HepG2 (cell line): ENCODE measurements around the gene PTPRM. TPM values are rescaled to one million over a fixed set of nuclear protein-coding genes. Genes with fewer than 3 reads are reported as not detected.

Experiments used
- ATAC-seq: fragments of 200-7000 bp; cut with Tn5 transposase; 3 replicates; pipeline ENCODE4 v1.9.1; 2020; ENCODE audit warnings: mild to moderate bottlenecking, moderate library complexity
- BruUV-seq: library from RNA; stranded (reverse); fragments of 400-500 nt; replicated peaks from 2 replicates; lab custom pipeline; 2021; lab: Mats Ljungman, UMichigan
- CTCF ChIA-PET: fragments of 300-600 bp; formaldehyde crosslinking; extraction: SDS; loops from one replicate; lab custom pipeline; 2021; ENCODE audit warnings: low total read pairs, inconsistent platforms, low intra/inter-chr PET ratio; lab: Yijun Ruan, JAX
- POLR2A ChIA-PET: fragments of 350-600 bp; sonication (Branson Sonifier 250); formaldehyde crosslinking; loops from one replicate; lab custom pipeline; 2020; ENCODE audit warnings: antibody characterized with exemption, inconsistent platforms; lab: Yijun Ruan, JAX
- DNase-seq: peaks from one replicate; pipeline ENCODE4 v3.0.0-alpha.2; 2015; ENCODE audit warnings: low spot score
- FAIRE-seq: peaks from 3 replicates; lab custom pipeline; 2011; peaks lifted over from hg19 to GRCh38; lab: Jason Lieb, UNC
- H2AFZ ChIP-seq: one replicate; pipeline ENCODE4 v1.6.1; 2011; ENCODE audit warnings: low read length, inconsistent platforms
- H3K27ac ChIP-seq: fragments of 300-600 bp; 3 replicates; pipeline ENCODE4 v1.8.0; 2011; ENCODE audit warnings: mixed run types, mild to moderate bottlenecking, mixed read lengths, low read length, inconsistent platforms; ENCODE audit not compliant: insufficient read depth; ENCODE audit errors: extremely low read length
- H3K27me3 ChIP-seq, 2 experiments: fragments of 200-600 bp in 1 of 2; 2 replicates in 1 of 2; 3 replicates in 1 of 2; pipeline versions ENCODE4 v1.6.0 to v1.8.0; 2011; ENCODE audit warnings: low read length in 2 of 2, mild to moderate bottlenecking in 2 of 2, moderate library complexity in 2 of 2, inconsistent platforms in 1 of 2; ENCODE audit not compliant: insufficient read depth in 2 of 2, control insufficient read depth in 1 of 2
- H3K36me3 ChIP-seq, 2 experiments: fragments of 200-600 bp in 1 of 2; replicated peaks in 1 of 2; 2 replicates in 1 of 2; 3 replicates in 1 of 2; pipeline versions ENCODE4 v1.5.1 to v1.8.0; 2011; ENCODE audit warnings: low read length in 2 of 2, inconsistent platforms in 1 of 2; ENCODE audit not compliant: insufficient read depth in 2 of 2, control insufficient read depth in 1 of 2
- H3K4me1 ChIP-seq: 2 replicates; pipeline ENCODE4 v1.5.1; 2012; ENCODE audit warnings: low read length, inconsistent platforms; ENCODE audit not compliant: insufficient read depth
- H3K4me2 ChIP-seq: 2 replicates; pipeline ENCODE4 v1.6.0; 2011; ENCODE audit warnings: low read depth, low read length, inconsistent platforms
- H3K4me3 ChIP-seq, 3 experiments: fragments of 200-600 bp in 1 of 3; sonication (generic), shearing (Covaris generic) in 1 of 3; replicated peaks in 1 of 3; 2 replicates each; pipeline ENCODE4 v1.5.1; 2011 to 2016; ENCODE audit warnings: low read length in 3 of 3, inconsistent platforms in 2 of 3, low read depth in 2 of 3, mild to moderate bottlenecking in 2 of 3, control low read depth in 1 of 3, mixed read lengths in 1 of 3; ENCODE audit not compliant: insufficient read depth in 1 of 3
- H3K79me2 ChIP-seq: one replicate; pipeline ENCODE4 v1.6.1; 2011; ENCODE audit warnings: low read length, inconsistent platforms; ENCODE audit not compliant: insufficient read depth
- H3K9ac ChIP-seq: 2 replicates; pipeline ENCODE4 v1.6.0; 2011; ENCODE audit warnings: mild to moderate bottlenecking, low read depth, low read length, inconsistent platforms; ENCODE audit not compliant: insufficient read depth
- H3K9me3 ChIP-seq: 2 replicates; pipeline ENCODE4 v1.5.1; 2012; ENCODE audit warnings: mild to moderate bottlenecking, low read length
- H4K20me1 ChIP-seq: 2 replicates; pipeline ENCODE4 v1.6.0; 2011; ENCODE audit warnings: inconsistent platforms, mild to moderate bottlenecking, low read length, moderate library complexity; ENCODE audit not compliant: insufficient read depth
- BRCA1 ChIP-seq: sonication (generic); formaldehyde crosslinking; IDR thresholded peaks from 2 replicates; pipeline ENCODE4 v1.4.0; 2020; ENCODE audit warnings: missing genetic modification reagents
- EHMT2 ChIP-seq: fragments of 200-600 bp; sonication (generic); IDR thresholded peaks from 2 replicates; pipeline ENCODE4 v1.7.0; 2017; ENCODE audit warnings: antibody characterized with exemption, low read depth, low read length, borderline replicate concordance
- MLX ChIP-seq: IDR thresholded peaks from 2 replicates; pipeline ENCODE4 v1.6.1; 2016
- MLXIP ChIP-seq: sonication (generic); formaldehyde crosslinking; IDR thresholded peaks from 2 replicates; pipeline ENCODE4 v1.9.0; 2021; ENCODE audit warnings: missing genetic modification reagents, borderline replicate concordance
- NBN ChIP-seq: fragments of 450-650 bp; conservative IDR thresholded peaks from 2 replicates; pipeline ENCODE4 v1.6.1; 2017
- TBL1XR1 ChIP-seq: fragments of 150-350 bp; IDR thresholded peaks from 2 replicates; pipeline ENCODE4 v1.6.1; 2014; ENCODE audit warnings: borderline replicate concordance, low read length; ENCODE audit not compliant: partially characterized antibody
- USF2 ChIP-seq, 2 experiments: sonication (generic) in 1 of 2; formaldehyde crosslinking in 1 of 2; IDR thresholded peaks; 2 replicates each; pipeline versions ENCODE4 v1.5.1 to v1.6.1; 2011 to 2020; ENCODE audit warnings: borderline replicate concordance in 1 of 2, low read depth in 1 of 2, low read length in 1 of 2, mild to moderate bottlenecking in 1 of 2, missing genetic modification reagents in 1 of 2, moderate library complexity in 1 of 2
- ZC3H13 ChIP-seq: sonication (generic); formaldehyde crosslinking; IDR thresholded peaks from 2 replicates; pipeline ENCODE4 v1.8.1; 2023; ENCODE audit warnings: mild to moderate bottlenecking, missing genetic modification reagents, moderate library complexity
- ZNF280D ChIP-seq: sonication (generic); formaldehyde crosslinking; IDR thresholded peaks from 2 replicates; pipeline ENCODE4 v1.5.1; 2020; ENCODE audit warnings: mild to moderate bottlenecking, missing genetic modification reagents
- WGBS: methylation state at CpG from one replicate; pipeline ENCODE4 v1.1.6; 2017; ENCODE audit warnings: low lambda C conversion rate; 5-methylcytosine and 5-hydroxymethylcytosine counted together
- in situ Hi-C: cut with HindIII; loops from 2 replicates; pipeline ENCODE4 v1.10.0; 2017; ENCODE audit warnings: low pct_unique_long_range_greater_than_20kb; ENCODE audit not compliant: extremely low pct_ligation_motif_present
- intact Hi-C: fragments of 100-400 bp; cut with micrococcal nuclease; formaldehyde crosslinking; loops from one replicate; pipeline ENCODE4 v1.10.0; 2022; ENCODE audit not compliant: unreplicated experiment
- polyA plus RNA-seq, 8 experiments: library from polyadenylated mRNA; depleted of rRNA in 3 of 8; stranded (reverse) in 7 of 8; unstranded in 1 of 8; fragments of >200 nt; fragmentation: Illumina TruSeq in 4 of 8; extraction: Trizol in 4 of 8; gene quantifications; 2 replicates each; pipeline versions ENCODE4 v1.2.1 to v1.2.3, GENCODE V29; 2011 to 2016; ENCODE audit warnings: low read depth in 4 of 8, missing spikeins in 1 of 8, mixed read lengths in 1 of 8; ENCODE audit not compliant: insufficient read depth in 1 of 8
- total RNA-seq, 5 experiments: library from RNA; depleted of rRNA; stranded (reverse); fragments of >200 nt; fragmentation: Illumina TruSeq; extraction: Trizol; gene quantifications; 2 replicates each; pipeline ENCODE4 v1.2.3, GENCODE V29; 2016; ENCODE audit warnings: low read depth in 1 of 5
- TF ChIP-seq, protein P1 (sequence below): sonication (generic); formaldehyde crosslinking; IDR thresholded peaks from 2 replicates; pipeline ENCODE4 v1.5.0; 2020; ENCODE audit warnings: mild to moderate bottlenecking, missing genetic modification reagents

Gene PTPRM
- total and polyA plus RNA-seq, 2 of the 13 experiments (the other 11 are each of a cell fraction or from before 2014, with no cell fraction given): 12.6 to 108 TPM

DNA sequence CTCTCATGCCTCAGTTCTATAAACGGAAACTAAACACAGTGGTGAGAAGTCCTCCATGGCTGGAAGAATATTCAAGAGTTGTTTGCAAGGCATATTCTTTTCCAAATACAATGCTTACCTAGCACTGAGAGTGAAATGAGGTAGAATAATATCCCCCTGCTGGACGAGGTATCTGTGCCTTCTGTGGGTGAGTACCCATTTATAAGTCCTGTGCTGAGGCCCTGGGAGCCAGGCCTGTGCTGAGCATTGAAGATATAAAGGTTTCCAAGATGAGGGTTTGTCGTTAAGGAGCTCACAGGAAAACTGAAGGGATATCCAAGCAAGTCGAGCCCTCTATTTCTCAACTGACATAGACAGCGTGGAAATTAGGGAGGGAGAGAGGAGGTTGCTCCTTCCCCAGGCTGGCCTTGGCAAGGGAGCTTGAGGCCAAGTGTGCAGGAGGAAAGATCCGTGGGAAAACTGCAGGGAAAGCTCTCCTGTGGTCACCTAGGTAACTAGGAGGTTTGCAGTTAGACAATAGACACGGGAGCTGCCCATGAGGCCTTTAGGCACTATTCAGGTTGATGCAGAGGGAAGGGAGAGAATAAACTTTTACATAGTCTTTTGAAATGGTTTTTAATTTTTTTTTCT, 17.6 kb downstream of the PTPRM start:
- no peak for DNase-seq
- in situ Hi-C loops (no loop called here), intact Hi-C loops (no loop called here)
- no peaks in the 10 kb centered on the region for H3K27me3 ChIP-seq
- no peak for ATAC-seq
- H3K4me2 ChIP-seq: no peak overlapping the region
- FAIRE-seq: no peak
- H4K20me1 ChIP-seq: no peaks in the 10 kb centered on the region; the same call in 1 of the 2 replicates
- H3K4me3 ChIP-seq: no peak overlapping the region
- H3K36me3 ChIP-seq: 0 out of 5 replicates have a peak, but pooled peaks cover 0 to 4% of the 10 kb centered on the region in 2 experiments
- 89% methylated on average over 7 of the region's 7 CpGs for WGBS
- H3K9ac ChIP-seq: no peak overlapping the region
- ChIA-PET CTCF (no interaction called here), POLR2A (no interaction called here)
- no peak overlapping the region for H2AFZ ChIP-seq
- H3K27ac ChIP-seq: no peak overlapping the region
- peaks cover 18% of the 10 kb centered on the region for H3K79me2 ChIP-seq
- no TSS peak for BruUV-seq
- H3K4me1 ChIP-seq: 0 out of 2 replicates have a peak, but pooled peaks cover 6% of the 10 kb centered on the region
- H3K9me3 ChIP-seq: no peaks in the 10 kb centered on the region
- TF ChIP-seq USF2 (IDR thresholded peaks at IDR 0.05; ENCODE audit: low read depth, low read length) (no peak), USF2 (CRISPR knock-in tag; IDR thresholded peaks at IDR 0.05; ENCODE audit: borderline replicate concordance) (no peak), ZNF280D (CRISPR knock-in tag) (no peak), ZC3H13 (no peak), MLXIP (no peak), EHMT2 (no peak), NBN (no peak), MLX (CRISPR knock-in tag) (no peak), TBL1XR1 (no peak), BRCA1 (CRISPR knock-in tag) (no peak)
- TF ChIP-seq, protein P1, sequence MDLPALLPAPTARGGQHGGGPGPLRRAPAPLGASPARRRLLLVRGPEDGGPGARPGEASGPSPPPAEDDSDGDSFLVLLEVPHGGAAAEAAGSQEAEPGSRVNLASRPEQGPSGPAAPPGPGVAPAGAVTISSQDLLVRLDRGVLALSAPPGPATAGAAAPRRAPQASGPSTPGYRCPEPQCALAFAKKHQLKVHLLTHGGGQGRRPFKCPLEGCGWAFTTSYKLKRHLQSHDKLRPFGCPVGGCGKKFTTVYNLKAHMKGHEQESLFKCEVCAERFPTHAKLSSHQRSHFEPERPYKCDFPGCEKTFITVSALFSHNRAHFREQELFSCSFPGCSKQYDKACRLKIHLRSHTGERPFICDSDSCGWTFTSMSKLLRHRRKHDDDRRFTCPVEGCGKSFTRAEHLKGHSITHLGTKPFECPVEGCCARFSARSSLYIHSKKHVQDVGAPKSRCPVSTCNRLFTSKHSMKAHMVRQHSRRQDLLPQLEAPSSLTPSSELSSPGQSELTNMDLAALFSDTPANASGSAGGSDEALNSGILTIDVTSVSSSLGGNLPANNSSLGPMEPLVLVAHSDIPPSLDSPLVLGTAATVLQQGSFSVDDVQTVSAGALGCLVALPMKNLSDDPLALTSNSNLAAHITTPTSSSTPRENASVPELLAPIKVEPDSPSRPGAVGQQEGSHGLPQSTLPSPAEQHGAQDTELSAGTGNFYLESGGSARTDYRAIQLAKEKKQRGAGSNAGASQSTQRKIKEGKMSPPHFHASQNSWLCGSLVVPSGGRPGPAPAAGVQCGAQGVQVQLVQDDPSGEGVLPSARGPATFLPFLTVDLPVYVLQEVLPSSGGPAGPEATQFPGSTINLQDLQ (CRISPR knock-in tag): no peak
